HG03354 (cell line): ENCODE results near the gene PRR5.
"Not testable (repeated sequence)": the region's sequence is repeated elsewhere in the genome, so short reads cannot be mapped to it uniquely, and the experiment has no call there.

Experiments
- ATAC-seq: cut with Tn5 transposase; IDR thresholded peaks from one replicate; pipeline ENCODE4 v1.9.1; 2021; ENCODE audit warnings: mild to moderate bottlenecking; ENCODE audit not compliant: unreplicated experiment, poor library complexity, severe bottlenecking

The PRR5 gene

GRCh38 chr22:44672632-44673031 lies 29.4 kb upstream of the PRR5 start:
- no peak for ATAC-seq

GRCh38 chr22:44673406-44673805 lies 28.6 kb upstream of the PRR5 start:
- no peak for ATAC-seq

GRCh38 chr22:44676066-44676440 lies 26.0 kb upstream of the PRR5 start:
- ATAC-seq, result not testable (repeated sequence)

GRCh38 chr22:44676441-44677352 lies 25.3 kb upstream of the PRR5 start:
- no peak for ATAC-seq

- no peak for ATAC-seq
Observed at GRCh38 chr22:44677353-44677840, 24.6 kb upstream of the PRR5 start.

- no peak for ATAC-seq
Observed at GRCh38 chr22:44677871-44678555, 24.0 kb upstream of the PRR5 start.

- no peak for ATAC-seq
Observed at GRCh38 chr22:44678556-44679305, 23.3 kb upstream of the PRR5 start.

GRCh38 chr22:44679306-44679647 lies 22.7 kb upstream of the PRR5 start:
- ATAC-seq, result not testable (repeated sequence)

GRCh38 chr22:44680058-44680457 lies 21.9 kb upstream of the PRR5 start:
- no peak for ATAC-seq

GRCh38 chr22:44680481-44680894 lies 21.5 kb upstream of the PRR5 start:
- ATAC-seq, result no peak

GRCh38 chr22:44682556-44683168 lies 19.3 kb upstream of the PRR5 start:
- no peak for ATAC-seq

GRCh38 chr22:44683237-44683636 lies 18.8 kb upstream of the PRR5 start:
- no peak for ATAC-seq

- no peak for ATAC-seq
Observed at GRCh38 chr22:44683881-44684280, 18.1 kb upstream of the PRR5 start.

GRCh38 chr22:44684506-44685383 lies 17.3 kb upstream of the PRR5 start:
- peak; percentile 63 for ATAC-seq

- ATAC-seq, result no peak
Observed at GRCh38 chr22:44685384-44686056, 16.5 kb upstream of the PRR5 start.

- no peak for ATAC-seq
Observed at GRCh38 chr22:44686873-44687600, 15.0 kb upstream of the PRR5 start.

GRCh38 chr22:44689173-44689572 lies 12.8 kb upstream of the PRR5 start:
- no peak for ATAC-seq
